Smooth muscle cell of the coronary artery (primary cell): ENCODE results near the gene ARG1. TPM values are rescaled to one million over a fixed set of nuclear protein-coding genes. Genes with fewer than 3 reads are reported as not detected.

Source experiments
- total RNA-seq: library from RNA; depleted of rRNA; stranded (reverse); fragments of >200 nt; gene quantifications from 2 replicates; pipeline ENCODE4 v1.2.3, GENCODE V29; 2014; ENCODE audit warnings: low replicate concordance

ARG1 gene
- total RNA-seq = not detected in 2 replicates

DNA sequence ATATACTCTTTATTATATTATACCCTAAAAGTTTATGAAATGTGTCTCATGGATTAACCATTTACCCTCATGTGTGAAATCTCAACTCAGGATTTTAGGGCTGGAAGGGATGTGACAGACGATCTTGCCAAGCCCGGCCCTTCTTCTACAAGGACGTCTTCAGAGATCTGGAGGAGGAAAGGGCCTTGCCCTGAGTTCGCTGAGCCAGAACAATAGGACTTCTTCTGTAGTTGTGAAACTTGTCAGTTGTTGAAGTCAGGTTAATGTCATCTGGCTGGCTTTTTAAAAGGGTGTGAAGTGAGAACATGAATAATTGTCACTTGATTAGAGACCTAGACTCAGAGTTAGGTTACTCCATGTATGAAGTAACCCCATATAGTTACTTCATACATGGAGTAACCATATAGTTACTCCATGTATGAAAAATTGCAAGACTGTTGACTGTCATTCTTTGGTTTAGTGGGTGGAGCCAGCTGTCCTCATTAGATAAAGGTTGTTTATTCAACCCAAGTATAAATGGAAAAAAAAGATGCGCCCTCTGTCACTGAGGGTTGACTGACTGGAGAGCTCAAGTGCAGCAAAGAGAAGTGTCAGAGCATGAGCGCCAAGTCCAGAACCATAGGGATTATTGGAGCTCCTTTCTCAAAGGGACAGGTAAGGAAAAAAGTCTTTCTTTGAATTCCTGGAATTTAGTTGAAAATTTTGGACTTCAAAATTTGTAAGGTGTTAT, at the start of gene ARG1:
Gene ARG1 (plus strand): TSS at position 541 of the 730 bp plus-strand sequence. CDS start 57 bp downstream, at position 598.

DNA sequence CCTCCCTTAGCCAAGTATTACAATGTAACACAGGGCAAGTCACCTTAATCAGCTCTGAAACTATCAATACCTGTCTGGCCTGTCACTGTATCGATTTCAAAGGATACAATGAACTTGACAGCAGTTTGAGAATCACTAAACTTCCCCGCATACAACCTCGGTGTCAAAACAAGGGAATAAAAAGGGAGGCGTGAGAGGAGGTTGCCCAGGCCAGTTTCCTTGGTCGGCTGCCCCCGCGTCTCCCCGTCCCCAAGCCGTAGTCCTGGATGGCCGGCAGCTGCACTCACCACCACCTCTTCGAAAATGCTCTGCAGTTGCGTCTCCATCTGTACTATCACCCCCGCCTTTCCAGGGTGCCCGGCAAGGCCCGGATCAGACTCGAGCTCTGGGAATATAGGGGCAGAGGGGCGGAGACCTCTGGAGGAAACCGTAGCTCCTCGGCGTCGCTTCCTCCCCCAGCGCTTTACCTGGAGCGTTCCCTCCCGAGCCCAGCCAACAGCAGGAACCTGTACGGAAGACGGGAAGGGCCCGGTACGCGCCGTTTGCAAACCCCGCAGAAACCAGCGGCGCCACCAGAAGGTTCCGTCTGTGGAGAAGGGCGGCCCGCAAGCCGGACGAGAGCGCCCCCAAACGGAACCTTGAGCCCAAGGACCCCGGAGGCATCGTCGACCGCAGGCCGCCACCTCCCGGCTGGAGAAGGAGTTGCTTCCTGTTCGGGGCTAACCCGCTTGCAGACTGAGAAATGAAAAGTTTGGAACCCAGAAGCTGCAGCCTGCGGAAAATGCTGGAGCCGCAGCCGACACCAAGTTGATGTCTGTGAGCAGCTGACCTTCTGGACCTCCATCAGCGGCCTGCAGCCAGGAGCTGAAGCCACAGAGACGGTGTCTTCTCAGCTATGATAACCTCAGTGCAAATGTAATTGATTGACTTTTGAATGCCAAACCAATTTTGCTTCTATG, 55.0 kb downstream of the ARG1 start, which contains the start of gene MED23:
Gene MED23 (minus strand): TSS at position 519 of the 959 bp plus-strand sequence. CDS start 193 bp downstream, at position 326.

Other genes starting within 250 kb of the ARG1 start
- 15.6 and 22.7 TPM in 2 replicates for gene MED23, start 55.0 kb downstream of the ARG1 start, total RNA-seq
- gene ENPP3, start 64.1 kb downstream of the ARG1 start, total RNA-seq = not detected in 2 replicates
- gene OR2A4, start 128.2 kb downstream of the ARG1 start, total RNA-seq = not detected in 2 replicates
- not detected in 2 replicates for gene CTAGE9, start 137.8 kb downstream of the ARG1 start, total RNA-seq
- gene ENPP1, start 234.8 kb downstream of the ARG1 start, total RNA-seq = 0.98 and 1.5 TPM in 2 replicates